Stimulated activated CD4-positive, alpha-beta T cell treated with anti-CD3 and anti-CD28 coated beads, Interleukin-2, amount 100 ng/mL, for 24 hours (primary cell): ENCODE results near the gene DNAH6.

Experiments used
- DNase-seq, 2 donors: peaks; one replicate each; pipeline ENCODE4 v3.0.0-alpha.2; 2020

Gene DNAH6

GRCh38 chr2:84636080-84636971 is 120.0 kb downstream of the DNAH6 start:
- no peak for DNase-seq

GRCh38 chr2:84639751-84640150 is 123.5 kb downstream of the DNAH6 start:
- no peak for DNase-seq

- DNase-seq, result no peak
Measured at GRCh38 chr2:84640411-84640810, 124.1 kb downstream of the DNAH6 start.

- no peak for DNase-seq
Measured at GRCh38 chr2:84641021-84641420, 124.7 kb downstream of the DNAH6 start.

- DNase-seq, result no peak
Measured at GRCh38 chr2:84643991-84644390, 127.7 kb downstream of the DNAH6 start.

GRCh38 chr2:84646514-84646913 is 130.2 kb downstream of the DNAH6 start:
- no peak for DNase-seq

GRCh38 chr2:84647267-84647666 is 131.0 kb downstream of the DNAH6 start:
- no peak for DNase-seq

GRCh38 chr2:84649058-84649457 is 132.8 kb downstream of the DNAH6 start:
- no peak for DNase-seq

- no peak for DNase-seq
Measured at GRCh38 chr2:84649487-84650142, 133.3 kb downstream of the DNAH6 start.

GRCh38 chr2:84652431-84652830 is 136.1 kb downstream of the DNAH6 start:
- DNase-seq, result no peak

- no peak for DNase-seq
Measured at GRCh38 chr2:84653302-84653701, 137.0 kb downstream of the DNAH6 start.

- DNase-seq, result no peak
Measured at GRCh38 chr2:84654414-84654813, 138.1 kb downstream of the DNAH6 start.

GRCh38 chr2:84669122-84669521 is 152.8 kb downstream of the DNAH6 start:
- DNase-seq, result no peak

GRCh38 chr2:84674099-84674498 is 157.8 kb downstream of the DNAH6 start:
- no peak for DNase-seq

GRCh38 chr2:84674586-84674985 is 158.3 kb downstream of the DNAH6 start:
- DNase-seq, result no peak

- DNase-seq, result no peak
Measured at GRCh38 chr2:84676295-84676694, 160.0 kb downstream of the DNAH6 start.

- DNase-seq, result no peak
Measured at GRCh38 chr2:84678214-84678613, 161.9 kb downstream of the DNAH6 start.

GRCh38 chr2:84686783-84687476 is 170.6 kb downstream of the DNAH6 start:
- DNase-seq, result no peak

- no peak for DNase-seq
Measured at GRCh38 chr2:84687498-84688149, 171.3 kb downstream of the DNAH6 start.

- DNase-seq, result no peak
Measured at GRCh38 chr2:84690225-84690624, 173.9 kb downstream of the DNAH6 start.

- DNase-seq, result peak in 1 of 2 donors; percentile 7
Measured at GRCh38 chr2:84694088-84694622, 177.9 kb downstream of the DNAH6 start.

- no peak for DNase-seq
Measured at GRCh38 chr2:84697895-84698294, 181.6 kb downstream of the DNAH6 start.

- no peak for DNase-seq
Measured at GRCh38 chr2:84700006-84700405, 183.7 kb downstream of the DNAH6 start.
